Measurements from ENCODE around the gene GIT2. TPM values are rescaled to one million over a fixed set of nuclear protein-coding genes. Genes with fewer than 3 reads are reported as not detected.
"Not testable (repeated sequence)": the region's sequence is repeated elsewhere in the genome, so short reads cannot be mapped to it uniquely, and the experiment has no call there.

The GIT2 gene
- total RNA-seq, 1 donor from 2014 or later = 16.3 TPM

- ATAC-seq = no peak
These were observed 52.4 kb downstream of the GIT2 start for GRCh38 chr12:109943811-109944210.

GRCh38 chr12:109940339-109940923 is 55.7 kb downstream of the GIT2 start:
- no peak for ATAC-seq

- no peak for ATAC-seq
These were observed 56.7 kb downstream of the GIT2 start for GRCh38 chr12:109939504-109939903.

- no peak for ATAC-seq
These were observed 57.2 kb downstream of the GIT2 start for GRCh38 chr12:109938947-109939346.

GRCh38 chr12:109937371-109937770 is 58.8 kb downstream of the GIT2 start:
- ATAC-seq = peak; percentile 18

- ATAC-seq = no peak
These were observed 62.1 kb downstream of the GIT2 start for GRCh38 chr12:109934026-109934425.

- ATAC-seq = no peak
These were observed 63.2 kb downstream of the GIT2 start for GRCh38 chr12:109932878-109933503.

GRCh38 chr12:109931143-109931542 is 65.0 kb downstream of the GIT2 start:
- ATAC-seq = peak; percentile 30

- ATAC-seq = no peak
These were observed 66.0 kb downstream of the GIT2 start for GRCh38 chr12:109930028-109930800.

- not testable (repeated sequence) for ATAC-seq
These were observed 66.8 kb downstream of the GIT2 start for GRCh38 chr12:109929326-109929725.

GRCh38 chr12:109928058-109928656 is 68.0 kb downstream of the GIT2 start:
- ATAC-seq = peak; percentile 6

GRCh38 chr12:109927622-109928021 is 68.5 kb downstream of the GIT2 start:
- ATAC-seq = peak; percentile 71

- no peak for ATAC-seq
These were observed 69.5 kb downstream of the GIT2 start for GRCh38 chr12:109926488-109927210.

- no peak for ATAC-seq
These were observed 70.2 kb downstream of the GIT2 start for GRCh38 chr12:109926016-109926415.

GRCh38 chr12:109925185-109925840 is 70.9 kb downstream of the GIT2 start:
- ATAC-seq = no peak

- ATAC-seq = no peak
These were observed 72.5 kb downstream of the GIT2 start for GRCh38 chr12:109923481-109924245.

- ATAC-seq = no peak
These were observed 73.1 kb downstream of the GIT2 start for GRCh38 chr12:109923038-109923437.

GRCh38 chr12:109921982-109922381 is 74.2 kb downstream of the GIT2 start:
- no peak for ATAC-seq

GRCh38 chr12:109920261-109920780 is 75.8 kb downstream of the GIT2 start:
- no peak for ATAC-seq

GRCh38 chr12:109919456-109919855 is 76.7 kb downstream of the GIT2 start:
- ATAC-seq = no peak

GRCh38 chr12:109916045-109916444 is 80.1 kb downstream of the GIT2 start:
- ATAC-seq = no peak
